Astrocyte of the spinal cord (primary cell): ENCODE results near the gene GOLGA1.

Experiments used
- DNase-seq: peaks from one replicate; pipeline ENCODE4 v3.0.0; 2011; ENCODE audit warnings: low read depth, low spot score
- H3K4me3 ChIP-seq: 2 replicates; pipeline ENCODE4 v1.5.1; 2011; ENCODE audit warnings: low read depth, mild to moderate bottlenecking, low read length, moderate library complexity
- in situ Hi-C: cut with HindIII; loops from 2 replicates; pipeline ENCODE4 v1.10.0; 2017; ENCODE audit warnings: low sequenced_read_pairs
- TF ChIP-seq, protein P1 (sequence below): IDR thresholded peaks from 2 replicates; pipeline ENCODE4 v1.5.1; 2012; ENCODE audit warnings: low read depth, mild to moderate bottlenecking, low read length, inconsistent platforms

Gene GOLGA1

DNA sequence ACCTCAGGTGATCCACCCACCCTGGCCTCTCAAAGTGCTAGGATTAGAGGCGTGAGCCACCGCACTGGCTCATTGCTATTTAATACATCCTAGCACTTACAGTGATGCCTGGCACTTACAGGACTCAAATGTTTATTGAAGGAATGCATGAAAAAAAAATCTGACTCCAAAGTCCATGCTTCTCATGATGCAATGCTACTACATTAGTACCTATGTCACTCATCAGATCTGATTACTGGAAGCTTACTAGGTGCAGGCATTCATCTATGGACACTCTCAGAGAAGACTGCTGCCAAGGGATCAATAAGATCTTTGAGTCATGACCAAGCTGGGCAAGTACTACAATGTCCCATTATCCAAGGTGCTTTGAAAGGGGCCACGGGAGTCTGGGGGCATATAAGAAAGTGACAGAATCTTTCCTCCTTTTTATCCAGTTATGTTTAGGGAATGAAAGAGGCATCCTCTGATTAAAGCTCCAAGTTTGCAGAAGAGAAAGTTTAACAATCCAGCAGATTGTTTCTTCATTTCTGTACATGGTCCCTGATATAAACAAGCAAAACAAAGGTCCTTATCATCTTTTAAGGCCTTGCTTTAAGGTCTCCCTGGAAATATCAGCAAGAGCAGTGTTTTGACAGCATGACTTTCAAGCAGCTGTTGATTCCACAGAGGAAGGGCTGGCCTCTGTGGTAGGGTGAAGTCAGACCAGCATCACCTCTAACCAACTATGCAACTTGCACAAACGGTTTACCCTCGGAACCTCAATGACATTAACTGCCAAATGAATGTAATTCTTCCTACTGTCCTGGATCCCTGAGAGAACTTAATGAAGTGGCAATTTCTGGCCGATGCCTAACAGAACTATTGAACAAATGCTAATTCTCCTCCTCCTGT is 43.1 kb downstream of the GOLGA1 start:
- H3K4me3 ChIP-seq: no peak overlapping the region
- in situ Hi-C loops: no loop called here
- DNase-seq: no peak
- TF ChIP-seq, protein P1, sequence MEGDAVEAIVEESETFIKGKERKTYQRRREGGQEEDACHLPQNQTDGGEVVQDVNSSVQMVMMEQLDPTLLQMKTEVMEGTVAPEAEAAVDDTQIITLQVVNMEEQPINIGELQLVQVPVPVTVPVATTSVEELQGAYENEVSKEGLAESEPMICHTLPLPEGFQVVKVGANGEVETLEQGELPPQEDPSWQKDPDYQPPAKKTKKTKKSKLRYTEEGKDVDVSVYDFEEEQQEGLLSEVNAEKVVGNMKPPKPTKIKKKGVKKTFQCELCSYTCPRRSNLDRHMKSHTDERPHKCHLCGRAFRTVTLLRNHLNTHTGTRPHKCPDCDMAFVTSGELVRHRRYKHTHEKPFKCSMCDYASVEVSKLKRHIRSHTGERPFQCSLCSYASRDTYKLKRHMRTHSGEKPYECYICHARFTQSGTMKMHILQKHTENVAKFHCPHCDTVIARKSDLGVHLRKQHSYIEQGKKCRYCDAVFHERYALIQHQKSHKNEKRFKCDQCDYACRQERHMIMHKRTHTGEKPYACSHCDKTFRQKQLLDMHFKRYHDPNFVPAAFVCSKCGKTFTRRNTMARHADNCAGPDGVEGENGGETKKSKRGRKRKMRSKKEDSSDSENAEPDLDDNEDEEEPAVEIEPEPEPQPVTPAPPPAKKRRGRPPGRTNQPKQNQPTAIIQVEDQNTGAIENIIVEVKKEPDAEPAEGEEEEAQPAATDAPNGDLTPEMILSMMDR: no peak

DNA sequence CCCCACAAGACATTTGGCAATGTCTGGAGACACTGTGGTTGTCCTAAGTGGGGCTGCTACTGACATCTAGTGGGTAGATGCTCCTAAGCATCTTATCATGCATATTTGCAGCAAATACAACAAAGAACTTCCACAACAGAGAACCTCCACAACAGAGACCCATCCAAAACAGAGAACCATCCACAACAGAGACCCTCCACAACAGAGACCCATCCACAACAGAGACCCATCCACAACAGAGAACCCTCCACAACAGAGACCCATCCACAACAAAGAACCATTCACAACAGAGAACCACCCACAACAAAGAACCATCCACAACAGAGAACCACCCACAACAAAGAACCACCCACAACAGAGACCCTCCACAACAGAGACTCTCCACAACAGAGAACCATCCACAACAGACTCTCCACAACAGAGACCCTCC is 46.1 kb downstream of the GOLGA1 start:
- peak; percentile 52 for DNase-seq
- in situ Hi-C loops: no loop called here
- TF ChIP-seq, protein P1: peak; percentile 73
- H3K4me3 ChIP-seq: no peak overlapping the region

DNA sequence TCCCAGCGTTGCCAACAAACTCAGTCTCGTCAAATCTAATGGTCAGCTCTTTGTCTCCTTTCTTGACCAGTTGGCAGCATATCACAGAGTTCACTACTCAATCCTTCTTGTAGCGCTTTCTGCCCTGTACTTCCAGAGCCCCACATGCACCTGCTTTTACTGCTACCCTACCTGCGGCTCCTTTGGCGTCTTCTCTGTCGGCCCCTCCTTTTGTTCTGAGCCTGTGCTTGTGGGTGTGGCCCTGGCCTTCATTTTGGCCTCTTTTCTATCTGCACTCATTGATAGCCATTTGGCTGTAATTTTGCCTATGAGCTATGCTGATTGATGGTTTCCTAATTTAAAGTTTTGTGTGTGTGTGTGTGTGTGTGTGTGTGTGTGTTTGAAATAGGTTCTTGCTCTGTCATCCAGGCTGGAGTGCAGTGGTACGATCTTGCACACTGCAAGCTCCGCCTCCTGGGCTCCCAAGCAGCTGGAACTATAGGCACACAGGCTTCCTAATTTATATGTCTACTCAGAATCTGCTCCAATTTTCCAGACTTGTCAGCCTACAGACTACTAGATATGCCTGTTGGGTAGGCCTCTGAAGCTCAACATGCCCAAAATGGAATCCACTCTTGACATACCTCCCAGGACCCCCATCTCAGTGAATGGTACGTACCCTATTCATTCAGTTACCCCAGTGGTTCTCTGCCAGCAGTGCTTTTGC is 46.7 kb downstream of the GOLGA1 start:
- TF ChIP-seq, protein P1: no peak
- in situ Hi-C loops: no loop called here
- no peak overlapping the region for H3K4me3 ChIP-seq
- no peak for DNase-seq

DNA sequence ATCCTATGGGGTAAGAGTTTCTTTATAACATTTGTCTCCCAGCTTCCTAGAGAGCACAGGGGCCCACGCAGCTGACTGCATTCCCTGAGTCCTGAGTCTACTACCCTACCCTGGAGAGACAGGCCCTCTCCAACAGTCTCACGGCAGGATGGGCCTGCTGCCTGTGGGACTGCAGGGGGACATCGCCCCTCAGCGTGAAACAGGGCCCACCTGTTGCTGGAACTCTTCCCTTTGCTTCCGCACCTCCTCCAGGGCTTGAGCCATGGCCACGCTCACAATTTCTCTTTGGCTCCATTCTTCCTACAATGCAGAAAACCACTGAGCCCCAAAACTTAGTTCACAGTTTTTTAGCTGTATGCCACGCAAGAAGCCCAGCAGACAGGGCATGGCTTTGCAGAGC is 50.7 kb downstream of the GOLGA1 start:
- H3K4me3 ChIP-seq: no peak overlapping the region
- TF ChIP-seq, protein P1: no peak
- DNase-seq: no peak
- in situ Hi-C loops: no loop called here

DNA sequence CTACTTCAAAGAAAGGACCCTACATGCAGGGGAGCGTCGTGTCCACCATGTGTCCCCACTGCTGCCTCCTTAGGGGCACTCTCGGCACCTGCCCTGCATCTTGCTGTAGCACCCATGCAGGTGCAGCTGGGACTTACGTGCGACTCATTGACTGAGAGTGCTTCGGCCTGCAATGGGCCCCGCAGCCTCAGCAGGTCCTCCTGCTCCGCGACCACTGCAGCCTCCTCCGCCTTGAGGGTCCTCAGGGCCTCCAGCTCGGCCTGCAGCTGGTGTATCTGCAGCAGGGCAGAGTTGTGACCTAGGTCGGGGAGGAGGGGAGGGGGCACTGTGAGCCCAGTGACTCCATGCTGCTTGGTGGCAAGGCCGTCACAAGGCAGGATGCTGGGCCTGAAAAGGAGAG is 51.9 kb downstream of the GOLGA1 start:
- TF ChIP-seq, protein P1: no peak

DNA sequence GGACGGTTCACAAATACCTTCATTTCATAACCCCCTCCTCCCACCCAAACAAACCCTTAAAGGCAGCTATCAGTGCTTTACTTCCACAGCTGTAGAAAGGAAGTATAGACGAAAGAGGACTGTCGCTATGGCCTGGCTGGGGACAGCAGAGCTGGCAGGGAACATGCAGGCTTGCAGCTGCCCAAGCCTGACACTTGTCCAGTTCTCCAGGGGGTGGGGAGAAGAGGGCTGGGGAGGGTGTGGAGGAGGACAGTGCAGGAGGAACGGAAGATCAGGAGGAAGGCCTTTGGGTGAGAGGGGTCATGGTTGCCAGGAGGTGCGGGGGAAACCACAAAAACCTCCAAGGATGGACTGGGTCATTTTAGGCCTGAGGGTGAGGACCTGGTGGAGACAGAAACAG is 53.1 kb downstream of the GOLGA1 start:
- H3K4me3 ChIP-seq: no peak overlapping the region
- in situ Hi-C loops: no loop called here
- TF ChIP-seq, protein P1: no peak
- DNase-seq: no peak

More for the DNA sequence above, 51.9 kb downstream of the GOLGA1 start:
- in situ Hi-C loops: no loop called here
- H3K4me3 ChIP-seq: no peak overlapping the region
- DNase-seq: no peak
